Karpas-422 (cell line): ENCODE measurements around the gene DIAPH3. TPM values are rescaled to one million over a fixed set of nuclear protein-coding genes. Genes with fewer than 3 reads are reported as not detected.

Experiments
- DNase-seq: peaks from one replicate; pipeline ENCODE4 v3.0.0-alpha.2; 2015
- H2AFZ ChIP-seq: fragments of 200-600 bp; sonication (generic); 2 replicates; pipeline ENCODE4 v1.6.1; 2014; ENCODE audit warnings: antibody characterized with exemption, low read length, mixed read lengths
- H3K27ac ChIP-seq: fragments of 200-600 bp; sonication (generic); 2 replicates; pipeline ENCODE4 v1.5.1; 2014; ENCODE audit warnings: mild to moderate bottlenecking, low read length, moderate library complexity
- H3K27me3 ChIP-seq: fragments of 200-600 bp; sonication (generic); 2 replicates; pipeline ENCODE4 v1.6.1; 2014; ENCODE audit warnings: low read length, mixed read lengths
- H3K36me3 ChIP-seq: fragments of 200-600 bp; sonication (generic); 2 replicates; pipeline ENCODE4 v1.6.1; 2014; ENCODE audit warnings: low read length, mixed read lengths; ENCODE audit not compliant: insufficient read depth
- H3K4me1 ChIP-seq: fragments of 200-600 bp; sonication (generic); 2 replicates; pipeline ENCODE4 v1.6.1; 2014; ENCODE audit warnings: mild to moderate bottlenecking, low read length, mixed read lengths
- H3K4me2 ChIP-seq: fragments of 200-600 bp; sonication (generic); 2 replicates; pipeline ENCODE4 v1.6.1; 2014; ENCODE audit warnings: low read length, low read depth, mild to moderate bottlenecking; ENCODE audit not compliant: poor library complexity, severe bottlenecking
- H3K4me3 ChIP-seq: fragments of 200-600 bp; sonication (generic); 2 replicates; pipeline ENCODE4 v1.5.1; 2014; ENCODE audit warnings: mild to moderate bottlenecking, antibody characterized with exemption, low read length, mixed read lengths
- H3K79me2 ChIP-seq: fragments of 200-600 bp; sonication (generic); 2 replicates; pipeline ENCODE4 v1.6.1; 2014; ENCODE audit warnings: mild to moderate bottlenecking, low read length, mixed read lengths
- H3K9ac ChIP-seq: fragments of 200-600 bp; sonication (generic); 2 replicates; pipeline ENCODE4 v1.6.0; 2014; ENCODE audit warnings: low read length
- H3K9me2 ChIP-seq: fragments of 200-600 bp; sonication (generic), shearing (Covaris generic); replicated peaks from 2 replicates; pipeline ENCODE4 v1.6.0; 2014; ENCODE audit warnings: mild to moderate bottlenecking, low read length, moderate library complexity; ENCODE audit not compliant: insufficient read depth
- H3K9me3 ChIP-seq: fragments of 300-700, 200-600 bp; sonication (generic); 2 replicates; pipeline ENCODE4 v1.6.1; 2014; ENCODE audit warnings: low read length, mixed read lengths
- H4K20me1 ChIP-seq: fragments of 200-600 bp; sonication (generic); 2 replicates; pipeline ENCODE4 v1.6.1; 2014; ENCODE audit warnings: mild to moderate bottlenecking, antibody characterized with exemption, low read length, low read depth; ENCODE audit not compliant: insufficient read depth
- total RNA-seq: library from RNA; depleted of rRNA; stranded (reverse); fragments of >200 nt; shearing (Covaris generic); gene quantifications from 2 replicates; pipeline ENCODE4 v1.2.3, GENCODE V29; 2014; ENCODE audit warnings: low replicate concordance

Gene DIAPH3
- total RNA-seq, 1 experiment from 2014 or later: 10.0 TPM

DNA sequence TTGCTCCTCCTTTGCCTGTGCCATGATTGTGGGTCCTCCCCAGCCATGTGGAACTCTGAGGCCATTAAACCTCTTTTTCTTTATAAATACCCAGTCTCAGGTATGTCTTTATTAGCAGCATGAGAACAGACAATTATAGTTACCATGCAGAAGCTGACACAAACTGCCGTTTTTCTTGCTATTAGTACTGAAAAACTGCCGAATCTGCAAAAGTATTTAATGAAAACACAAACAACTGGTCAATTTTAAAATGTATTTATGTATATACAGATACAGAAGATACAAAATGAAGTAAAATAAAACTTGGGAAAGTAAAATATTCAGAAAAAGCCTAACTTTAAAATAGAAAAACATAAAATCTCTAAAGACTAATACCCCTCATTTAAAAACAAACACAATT, 206.3 kb downstream of the DIAPH3 start:
- H3K27me3 ChIP-seq: no peaks in the 10 kb centered on the region
- no peak overlapping the region for H3K9ac ChIP-seq
- no peak for DNase-seq
- no peak overlapping the region for H3K4me3 ChIP-seq
- H3K4me2 ChIP-seq: no peak overlapping the region
- H3K9me2 ChIP-seq: no peaks in the 10 kb centered on the region
- H2AFZ ChIP-seq: no peak overlapping the region
- H3K27ac ChIP-seq: no peak overlapping the region
- no peaks in the 10 kb centered on the region for H3K36me3 ChIP-seq
- no peaks in the 10 kb centered on the region for H4K20me1 ChIP-seq
- no peaks in the 10 kb centered on the region; the same call in 1 of the 2 replicates for H3K79me2 ChIP-seq
- H3K9me3 ChIP-seq: no peaks in the 10 kb centered on the region
- peaks cover 18% of the 10 kb centered on the region for H3K4me1 ChIP-seq

GRCh38 chr13:59954601-59955000, 209.1 kb downstream of the DIAPH3 start:
- no peak overlapping the region for H3K9ac ChIP-seq
- no peaks in the 10 kb centered on the region for H4K20me1 ChIP-seq
- no peak for DNase-seq
- H2AFZ ChIP-seq: no peak overlapping the region
- no peaks in the 10 kb centered on the region for H3K27me3 ChIP-seq
- H3K9me3 ChIP-seq: no peaks in the 10 kb centered on the region
- no peak overlapping the region for H3K4me2 ChIP-seq
- no peak overlapping the region for H3K4me3 ChIP-seq
- H3K9me2 ChIP-seq: no peaks in the 10 kb centered on the region
- no peak overlapping the region for H3K27ac ChIP-seq
- no peaks in the 10 kb centered on the region; the same call in 1 of the 2 replicates for H3K79me2 ChIP-seq
- no peaks in the 10 kb centered on the region for H3K36me3 ChIP-seq
- no peaks in the 10 kb centered on the region; the same call in 1 of the 2 replicates for H3K4me1 ChIP-seq

GRCh38 chr13:59951011-59951410, 212.7 kb downstream of the DIAPH3 start:
- no peaks in the 10 kb centered on the region for H3K9me2 ChIP-seq
- H4K20me1 ChIP-seq: no peaks in the 10 kb centered on the region
- no peak overlapping the region for H3K4me3 ChIP-seq
- peaks cover 1% of the 10 kb centered on the region; the same call in 1 of the 2 replicates for H3K79me2 ChIP-seq
- H3K27me3 ChIP-seq: no peaks in the 10 kb centered on the region
- H2AFZ ChIP-seq: no peak overlapping the region
- H3K4me1 ChIP-seq: no peaks in the 10 kb centered on the region
- no peaks in the 10 kb centered on the region for H3K36me3 ChIP-seq
- H3K27ac ChIP-seq: no peak overlapping the region
- H3K4me2 ChIP-seq: no peak overlapping the region
- no peak overlapping the region for H3K9ac ChIP-seq
- DNase-seq: no peak
- H3K9me3 ChIP-seq: no peaks in the 10 kb centered on the region

GRCh38 chr13:59950266-59950665, 213.5 kb downstream of the DIAPH3 start:
- H3K79me2 ChIP-seq: peaks cover 2% of the 10 kb centered on the region; the same call in 1 of the 2 replicates
- no peaks in the 10 kb centered on the region for H3K4me1 ChIP-seq
- no peaks in the 10 kb centered on the region for H3K27me3 ChIP-seq
- H2AFZ ChIP-seq: no peak overlapping the region
- no peaks in the 10 kb centered on the region for H4K20me1 ChIP-seq
- no peaks in the 10 kb centered on the region for H3K36me3 ChIP-seq
- H3K9ac ChIP-seq: no peak overlapping the region
- no peaks in the 10 kb centered on the region for H3K9me2 ChIP-seq
- DNase-seq: no peak
- no peak overlapping the region for H3K4me2 ChIP-seq
- H3K27ac ChIP-seq: no peak overlapping the region
- no peak overlapping the region for H3K4me3 ChIP-seq
- H3K9me3 ChIP-seq: no peaks in the 10 kb centered on the region

GRCh38 chr13:59948686-59949085, 215.0 kb downstream of the DIAPH3 start:
- no peaks in the 10 kb centered on the region for H3K4me1 ChIP-seq
- H3K9ac ChIP-seq: no peak overlapping the region
- no peak for DNase-seq
- no peak overlapping the region for H3K4me2 ChIP-seq
- H3K9me2 ChIP-seq: no peaks in the 10 kb centered on the region
- no peaks in the 10 kb centered on the region for H4K20me1 ChIP-seq
- peaks cover 2% of the 10 kb centered on the region; the same call in 1 of the 2 replicates for H3K79me2 ChIP-seq
- no peaks in the 10 kb centered on the region for H3K36me3 ChIP-seq
- no peak overlapping the region for H3K4me3 ChIP-seq
- H3K9me3 ChIP-seq: no peaks in the 10 kb centered on the region
- no peaks in the 10 kb centered on the region for H3K27me3 ChIP-seq
- H3K27ac ChIP-seq: no peak overlapping the region
- H2AFZ ChIP-seq: no peak overlapping the region

GRCh38 chr13:59946944-59947343, 216.8 kb downstream of the DIAPH3 start:
- H2AFZ ChIP-seq: no peak overlapping the region
- H3K27me3 ChIP-seq: no peaks in the 10 kb centered on the region
- H3K9me3 ChIP-seq: no peaks in the 10 kb centered on the region
- no peak overlapping the region for H3K4me2 ChIP-seq
- H3K79me2 ChIP-seq: peaks cover 2% of the 10 kb centered on the region; the same call in 1 of the 2 replicates
- DNase-seq: no peak
- H4K20me1 ChIP-seq: no peaks in the 10 kb centered on the region
- H3K27ac ChIP-seq: no peak overlapping the region
- H3K4me3 ChIP-seq: no peak overlapping the region
- no peaks in the 10 kb centered on the region for H3K4me1 ChIP-seq
- no peak overlapping the region for H3K9ac ChIP-seq
- no peaks in the 10 kb centered on the region for H3K9me2 ChIP-seq
- no peaks in the 10 kb centered on the region for H3K36me3 ChIP-seq

- Histone ChIP-seq H3K27me3 (no peaks in the 10 kb centered on the region), H3K4me3 (no peak overlapping the region), H3K9me3 (peaks cover 8% of the 10 kb centered on the region; the same call in 1 of the 2 replicates), H3K79me2 (0 out of 2 replicates have a peak, but pooled peaks cover 4% of the 10 kb centered on the region), H4K20me1 (no peaks in the 10 kb centered on the region), H3K27ac (no peak overlapping the region), H3K4me1 (peaks cover 9% of the 10 kb centered on the region), H2AFZ (no peak overlapping the region), H3K9ac (no peak overlapping the region), H3K4me2 (no peak overlapping the region), H3K36me3 (peaks cover 6% of the 10 kb centered on the region; the same call in 1 of the 2 replicates), H3K9me2 (no peaks in the 10 kb centered on the region)
- no peak for DNase-seq
Observed at GRCh38 chr13:59931621-59932020, 232.1 kb downstream of the DIAPH3 start.

- peaks cover 11% of the 10 kb centered on the region; the same call in 1 of the 2 replicates for H3K9me3 ChIP-seq
- no peak overlapping the region for H3K27ac ChIP-seq
- H2AFZ ChIP-seq: no peak overlapping the region
- DNase-seq: no peak
- H3K4me1 ChIP-seq: no peaks in the 10 kb centered on the region
- H4K20me1 ChIP-seq: no peaks in the 10 kb centered on the region
- no peaks in the 10 kb centered on the region for H3K27me3 ChIP-seq
- H3K36me3 ChIP-seq: peaks cover 7% of the 10 kb centered on the region
- H3K4me2 ChIP-seq: no peak overlapping the region
- no peak overlapping the region for H3K9ac ChIP-seq
- H3K4me3 ChIP-seq: no peak overlapping the region
- H3K79me2 ChIP-seq: no peaks in the 10 kb centered on the region
- no peaks in the 10 kb centered on the region for H3K9me2 ChIP-seq
Observed at GRCh38 chr13:59924256-59924655, 239.5 kb downstream of the DIAPH3 start.
